HG03066 (cell line): ENCODE measurements around the gene ALOXE3.
A peak's percentile ranks its signal among the peaks of the same experiment; 100 is the strongest.
"Not testable (repeated sequence)": the region's sequence is repeated elsewhere in the genome, so short reads cannot be mapped to it uniquely, and the experiment has no call there.

ENCODE experiments used
- ATAC-seq: cut with Tn5 transposase; IDR thresholded peaks from one replicate; pipeline ENCODE4 v1.9.1; 2021; ENCODE audit warnings: low read depth; ENCODE audit not compliant: unreplicated experiment

ALOXE3 gene

DNA sequence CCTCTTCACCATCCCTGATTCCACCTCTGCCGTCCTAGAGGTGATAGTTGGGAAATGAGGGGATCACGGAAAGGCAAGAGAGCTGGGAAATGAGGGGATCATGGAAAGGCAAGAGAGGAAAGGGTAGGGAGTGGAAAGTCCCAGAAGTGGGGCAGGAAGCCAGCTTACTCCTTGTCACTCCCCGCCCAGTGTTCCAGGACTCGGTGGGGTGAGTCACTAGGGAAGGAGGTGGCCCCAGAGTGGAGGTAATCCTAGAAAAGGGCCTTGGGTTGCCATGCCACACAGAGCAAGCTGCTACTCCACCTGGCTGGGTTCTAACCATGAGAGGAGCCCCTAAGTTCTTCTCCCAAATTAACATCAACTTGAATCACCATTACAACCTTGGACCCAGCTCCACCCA, 14.8 kb downstream of the ALOXE3 start:
- ATAC-seq: no peak

- no peak for ATAC-seq
Observed at GRCh38 chr17:8101721-8102120, 16.6 kb downstream of the ALOXE3 start.

GRCh38 chr17:8100763-8101162, 17.6 kb downstream of the ALOXE3 start:
- no peak for ATAC-seq

GRCh38 chr17:8100111-8100510, 18.2 kb downstream of the ALOXE3 start:
- no peak for ATAC-seq

DNA sequence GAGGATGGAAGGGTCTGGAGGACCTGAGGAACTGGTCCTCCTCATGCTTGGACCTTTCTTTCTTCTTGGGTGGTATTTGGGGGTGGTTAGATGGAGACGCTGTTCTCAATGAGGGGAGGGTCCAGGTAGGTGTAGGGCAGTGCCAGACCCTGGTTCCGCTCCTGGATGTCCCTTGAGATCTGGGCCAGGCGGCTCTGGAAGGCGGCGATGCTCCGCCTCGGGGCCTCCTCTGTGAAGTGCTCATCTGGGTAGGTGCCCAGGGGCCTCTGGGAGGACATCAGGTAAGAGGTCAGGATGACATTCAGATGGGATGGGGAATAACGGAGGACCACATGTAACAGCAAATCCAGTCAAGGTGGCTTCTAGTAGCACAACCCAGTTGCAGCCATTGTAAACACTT, 21.8 kb downstream of the ALOXE3 start:
- no peak for ATAC-seq

DNA sequence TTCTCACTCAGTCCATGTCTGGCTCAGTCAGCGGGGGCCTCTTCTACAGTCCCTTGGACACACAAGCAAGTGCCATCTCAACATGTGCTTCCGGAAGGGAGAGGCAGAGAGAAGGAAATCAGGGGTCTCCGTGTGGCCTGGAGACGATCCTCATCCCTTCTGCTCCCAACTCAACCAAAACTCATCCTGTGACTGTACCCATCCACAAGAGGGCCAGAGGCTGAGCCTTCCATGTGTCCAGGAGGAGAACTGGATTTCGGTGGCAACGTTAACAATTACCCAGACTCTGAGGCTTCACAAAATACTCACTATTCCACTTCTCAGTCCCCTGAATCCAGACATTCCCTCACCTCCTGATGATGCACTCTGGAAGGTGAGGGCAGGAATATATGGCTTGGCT, 23.0 kb downstream of the ALOXE3 start:
- no peak for ATAC-seq

DNA sequence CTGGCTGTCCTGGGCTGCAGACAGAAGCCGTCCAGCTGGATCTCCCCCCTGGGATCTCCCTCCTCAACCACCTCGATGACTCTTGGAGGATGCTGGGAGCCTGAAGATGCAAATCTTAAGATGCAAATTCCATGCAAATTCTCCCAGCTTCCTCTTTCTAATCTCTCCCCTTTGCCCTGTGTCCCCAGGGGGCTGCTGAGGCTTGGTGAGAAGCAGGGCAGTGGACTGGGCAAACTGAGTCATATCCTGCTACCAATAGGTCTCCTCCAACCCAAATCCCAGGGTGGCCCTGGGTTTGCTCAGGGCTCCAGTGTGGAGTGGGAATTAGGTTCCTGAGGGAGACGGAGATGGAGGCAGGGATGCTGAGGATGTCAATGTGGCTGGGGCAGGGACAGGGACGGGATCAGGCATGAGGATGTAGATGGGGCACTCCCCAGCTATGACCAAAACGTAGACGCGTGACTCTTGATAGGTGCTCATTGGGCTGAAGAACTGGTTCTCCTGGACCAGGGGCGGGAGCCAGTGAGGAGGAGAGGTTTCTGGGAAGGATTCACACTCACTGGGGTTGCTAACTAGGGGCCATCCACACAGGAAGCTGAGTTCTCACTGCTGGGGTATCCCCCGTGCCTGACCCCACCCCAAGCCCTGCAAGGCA, 27.2 kb downstream of the ALOXE3 start:
- peak; percentile 63 for ATAC-seq

DNA sequence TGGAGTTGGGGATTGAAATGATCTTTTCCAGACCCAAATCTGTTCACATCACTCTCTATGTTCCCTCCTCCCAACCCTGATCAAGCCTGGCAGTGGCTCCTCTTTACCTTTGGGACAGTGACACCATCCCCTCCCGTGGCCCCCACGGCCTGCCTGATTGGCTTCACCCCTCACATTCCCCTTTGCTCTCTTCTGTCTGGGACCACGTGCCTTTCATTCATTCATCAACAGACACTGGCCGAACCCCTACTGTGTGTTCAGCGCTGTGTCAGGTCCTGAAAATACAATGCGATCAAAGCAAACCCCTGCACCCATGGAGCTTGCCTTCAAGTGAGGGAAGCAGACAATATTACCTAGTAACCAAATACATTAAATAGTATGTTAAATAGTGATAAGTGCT, 28.6 kb downstream of the ALOXE3 start:
- no peak for ATAC-seq

- no peak for ATAC-seq
Observed at GRCh38 chr17:8087952-8088230, 30.4 kb downstream of the ALOXE3 start.

- no peak for ATAC-seq
Observed at GRCh38 chr17:8087075-8087951, 31.0 kb downstream of the ALOXE3 start, which contains the start of gene ALOX12B. ALOX12B (minus strand) TSS chr17:8087716; CDS start chr17:8087442, 274 bp downstream.

DNA sequence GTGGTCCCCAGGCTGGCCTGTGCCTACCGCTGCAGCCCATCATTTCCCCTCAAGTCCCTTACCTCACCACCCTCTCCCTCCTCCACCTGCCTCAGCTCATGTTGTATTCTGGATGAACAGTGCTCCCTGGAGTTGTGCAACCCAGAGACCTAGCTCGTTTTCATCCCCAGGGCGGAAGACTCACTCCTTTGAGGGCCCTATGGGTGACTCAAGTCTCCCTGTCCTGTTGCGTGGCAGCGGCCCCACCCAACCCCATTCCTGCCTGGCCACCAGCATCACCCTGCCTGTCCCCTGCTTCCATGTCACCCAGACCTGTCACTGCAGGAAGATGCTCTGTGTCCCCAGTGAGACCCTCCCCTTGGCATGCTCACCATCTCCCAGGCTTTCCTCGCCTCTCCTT, 34.1 kb downstream of the ALOXE3 start:
- no peak for ATAC-seq

GRCh38 chr17:8082292-8082691, 36.0 kb downstream of the ALOXE3 start:
- no peak for ATAC-seq

- no peak for ATAC-seq
Observed at GRCh38 chr17:8081876-8082275, 36.4 kb downstream of the ALOXE3 start.

DNA sequence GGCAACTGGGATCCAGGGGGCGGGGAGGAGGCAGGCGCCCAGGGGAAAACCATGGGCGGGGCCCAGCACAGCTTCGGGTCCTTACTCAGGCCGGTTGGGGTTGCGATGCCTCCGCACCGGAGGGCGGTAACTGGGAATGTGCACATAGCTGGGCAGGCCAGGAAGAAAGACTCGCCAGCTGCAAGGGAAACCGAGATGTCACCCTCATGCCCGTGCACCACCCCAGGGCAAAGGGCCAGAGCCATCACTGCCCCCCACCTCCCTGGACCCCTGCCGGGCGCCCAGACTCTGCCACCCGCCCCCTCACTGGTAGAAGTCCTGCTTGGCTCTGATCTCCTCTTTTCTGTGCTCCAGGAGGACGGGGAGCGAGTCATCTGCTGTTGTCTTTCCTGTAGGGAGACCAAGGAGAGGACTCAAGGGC, 37.5 kb downstream of the ALOXE3 start:
- no peak for ATAC-seq

DNA sequence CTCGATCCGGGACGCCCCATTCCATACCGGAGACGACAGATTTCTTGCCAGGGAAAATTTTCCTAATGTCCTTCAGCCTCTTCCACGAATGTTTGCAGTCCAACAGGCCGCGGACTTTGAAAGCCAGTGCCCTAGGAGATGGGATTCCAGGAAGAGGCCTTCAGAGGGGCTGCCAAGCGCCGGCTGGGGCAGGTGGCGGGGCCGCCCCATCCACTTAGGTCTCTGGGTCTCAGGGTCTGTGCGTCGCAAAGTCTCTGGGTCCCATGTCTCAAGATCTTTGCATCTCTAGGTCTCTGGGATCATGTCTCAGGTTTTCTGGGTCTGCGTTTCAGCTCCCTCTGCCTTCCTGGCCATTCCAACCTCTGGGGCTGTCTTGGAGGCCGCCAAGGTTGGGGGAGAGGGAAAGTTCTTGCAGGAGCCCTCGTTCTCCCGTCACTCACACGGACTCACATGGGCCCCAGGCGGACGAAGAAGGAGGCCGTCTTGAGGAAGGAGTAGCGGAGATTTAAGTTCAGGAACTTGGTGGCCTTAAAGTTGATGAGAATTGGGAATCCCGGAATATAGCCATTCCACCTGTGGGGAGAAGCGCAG, 38.0 kb downstream of the ALOXE3 start:
- no peak for ATAC-seq

DNA sequence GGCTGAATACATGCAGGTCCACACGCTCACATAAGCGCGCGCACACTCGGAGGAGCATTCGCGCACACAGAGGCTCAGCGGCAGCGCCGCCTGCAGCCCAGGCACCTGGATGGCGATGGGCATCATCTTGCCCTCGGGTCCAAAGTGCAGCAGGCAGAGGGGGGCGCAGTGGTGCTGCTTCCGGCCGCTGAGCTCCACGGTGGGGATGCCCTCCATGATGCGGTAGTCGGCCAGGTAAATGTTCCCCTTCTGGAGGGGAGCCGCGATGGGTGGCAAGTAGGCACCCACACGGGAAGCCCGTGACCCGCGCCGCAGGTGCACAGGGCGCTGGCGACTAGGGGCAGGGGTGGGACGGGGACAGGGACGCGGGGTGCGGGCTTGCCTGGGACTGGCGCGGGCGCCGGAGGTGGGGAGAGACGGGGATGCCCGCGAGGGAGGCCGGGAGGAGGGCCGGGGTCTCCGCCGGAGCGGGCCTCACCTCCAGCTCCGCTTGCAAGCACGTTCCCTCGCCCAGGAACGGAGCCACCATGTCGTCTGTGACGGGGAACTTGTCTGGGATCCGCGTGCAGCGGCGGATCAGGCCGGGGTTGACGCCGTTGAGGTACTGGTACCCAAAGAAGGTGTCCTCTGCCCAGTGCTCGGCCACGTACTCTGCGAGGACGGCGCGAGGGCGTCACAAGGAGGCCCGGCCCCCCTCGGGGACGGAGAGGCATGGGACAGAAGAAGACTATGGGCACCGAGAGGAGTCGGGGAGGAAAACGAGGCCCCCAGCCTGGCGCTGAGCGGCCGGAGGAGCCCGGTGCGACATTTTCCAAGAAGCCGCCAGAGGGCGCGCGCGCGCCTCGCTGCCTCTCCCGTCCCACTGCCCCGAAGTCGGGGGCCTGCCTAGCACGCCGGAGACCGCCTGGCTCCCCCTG, 38.8 kb downstream of the ALOXE3 start:
- no peak for ATAC-seq

DNA sequence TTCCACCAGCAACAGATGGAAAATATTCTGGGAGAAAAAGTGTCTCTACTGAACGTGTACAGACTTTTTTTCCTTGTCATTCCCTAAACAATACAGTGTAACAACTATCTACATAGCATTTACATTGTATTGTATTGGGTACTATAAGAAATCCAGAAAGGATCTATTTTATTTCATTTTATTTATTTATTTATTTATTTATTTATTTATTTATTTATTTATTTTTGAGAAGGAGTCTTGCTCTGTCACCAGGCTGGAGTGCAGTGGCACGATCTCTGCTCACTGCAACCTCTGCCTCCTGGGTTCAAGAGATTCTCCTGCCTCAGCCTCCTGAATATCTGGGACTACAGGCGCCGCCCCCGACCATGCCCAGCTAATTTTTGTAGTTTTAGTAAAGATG, 40.4 kb downstream of the ALOXE3 start:
- not testable (repeated sequence) for ATAC-seq

DNA sequence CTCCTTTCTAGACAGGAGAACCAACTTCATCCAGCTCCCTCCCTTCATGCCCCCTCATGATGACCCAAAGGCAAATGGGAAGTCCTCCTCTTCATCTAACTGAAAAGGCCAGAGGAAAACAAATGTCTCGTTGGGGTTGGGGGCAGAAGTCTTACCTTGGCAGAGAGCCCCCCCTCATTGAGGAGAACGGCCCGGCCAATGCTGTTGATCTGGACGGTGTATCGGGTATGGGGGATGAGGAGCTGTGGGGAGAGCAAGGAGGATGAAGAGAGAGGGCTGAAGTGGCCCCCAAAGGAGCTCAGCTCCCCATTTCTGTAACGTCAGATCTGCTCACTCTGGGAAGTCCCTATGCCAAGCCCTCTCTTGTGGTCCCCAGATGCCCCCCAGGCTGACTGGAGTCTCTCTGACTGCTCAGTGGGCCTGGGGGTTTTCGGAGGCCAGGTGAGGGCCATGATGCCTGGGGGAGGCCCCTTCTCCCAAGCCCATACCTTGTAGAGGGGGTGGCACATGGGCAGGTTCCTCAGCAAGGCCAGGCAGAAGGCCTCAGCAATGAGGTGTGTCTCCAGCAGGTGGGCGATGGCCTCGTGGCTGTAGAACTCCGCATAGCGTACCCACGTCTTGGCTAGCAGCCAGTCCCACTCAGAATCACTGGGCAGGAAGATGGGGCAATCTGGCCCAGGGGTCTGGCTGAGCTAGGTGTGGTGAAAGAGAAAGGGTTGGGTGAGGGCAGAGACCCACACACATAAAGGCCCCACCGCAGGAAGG, 41.6 kb downstream of the ALOXE3 start:
- ATAC-seq: no peak

GRCh38 chr17:8075574-8076342, 42.6 kb downstream of the ALOXE3 start:
- ATAC-seq: no peak
